ENCODE results near the gene TMEM82. TPM values are rescaled to one million over a fixed set of nuclear protein-coding genes. Genes with fewer than 3 reads are reported as not detected.

Gene TMEM82
- total and polyA plus RNA-seq, 2 experiments from 2014 or later: 0.42 TPM; not detected in 1

DNA sequence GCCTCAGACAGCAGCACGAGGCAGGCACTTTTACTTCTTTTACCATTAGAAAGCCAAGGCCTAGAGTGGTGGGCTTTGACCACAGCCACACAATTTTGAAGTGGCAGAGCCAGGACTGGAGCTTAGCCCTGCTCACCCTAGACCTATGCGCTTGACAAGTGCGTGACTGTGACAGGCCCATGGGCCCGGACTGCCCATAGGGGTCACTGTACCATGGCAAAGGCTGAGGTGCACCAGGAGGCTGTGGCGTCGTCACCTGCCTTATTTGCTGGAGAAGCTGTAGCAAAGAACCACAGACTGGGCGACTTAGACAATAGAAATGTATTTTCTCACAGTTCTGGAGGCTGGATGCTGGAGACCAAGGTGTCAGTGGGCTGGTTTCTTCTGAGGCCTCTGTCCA is 2.6 kb upstream of the TMEM82 start:
- no peak overlapping the region for H3K4me2 ChIP-seq
- H3K9me2 ChIP-seq (ENCODE audit: insufficient read depth): no peaks in the 10 kb centered on the region
- no peaks in the 10 kb centered on the region for H3K79me2 ChIP-seq (replicated peaks; ENCODE audit: insufficient read depth)
- ATAC-seq: peak; percentile 8; the same call in 2 of the 3 replicates
- H3K4me3 ChIP-seq: no peak overlapping the region
- H3K9me3 Mint-ChIP-seq: no peaks in the 10 kb centered on the region
- H3K4me1 ChIP-seq (ENCODE audit: insufficient read depth): 0 out of 2 replicates have a peak, but pooled peaks cover 9% of the 10 kb centered on the region
- H3K27me3 ChIP-seq (ENCODE audit: insufficient read depth): no peaks in the 10 kb centered on the region
- no peak overlapping the region for H3K27ac Mint-ChIP-seq
- H3K36me3 Mint-ChIP-seq (ENCODE audit: low read depth): no peaks in the 10 kb centered on the region
- TF ChIP-seq, protein P1, sequence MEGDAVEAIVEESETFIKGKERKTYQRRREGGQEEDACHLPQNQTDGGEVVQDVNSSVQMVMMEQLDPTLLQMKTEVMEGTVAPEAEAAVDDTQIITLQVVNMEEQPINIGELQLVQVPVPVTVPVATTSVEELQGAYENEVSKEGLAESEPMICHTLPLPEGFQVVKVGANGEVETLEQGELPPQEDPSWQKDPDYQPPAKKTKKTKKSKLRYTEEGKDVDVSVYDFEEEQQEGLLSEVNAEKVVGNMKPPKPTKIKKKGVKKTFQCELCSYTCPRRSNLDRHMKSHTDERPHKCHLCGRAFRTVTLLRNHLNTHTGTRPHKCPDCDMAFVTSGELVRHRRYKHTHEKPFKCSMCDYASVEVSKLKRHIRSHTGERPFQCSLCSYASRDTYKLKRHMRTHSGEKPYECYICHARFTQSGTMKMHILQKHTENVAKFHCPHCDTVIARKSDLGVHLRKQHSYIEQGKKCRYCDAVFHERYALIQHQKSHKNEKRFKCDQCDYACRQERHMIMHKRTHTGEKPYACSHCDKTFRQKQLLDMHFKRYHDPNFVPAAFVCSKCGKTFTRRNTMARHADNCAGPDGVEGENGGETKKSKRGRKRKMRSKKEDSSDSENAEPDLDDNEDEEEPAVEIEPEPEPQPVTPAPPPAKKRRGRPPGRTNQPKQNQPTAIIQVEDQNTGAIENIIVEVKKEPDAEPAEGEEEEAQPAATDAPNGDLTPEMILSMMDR (conservative IDR thresholded peaks at IDR 0.05; ENCODE audit: low read depth in 2 of 2): peak; percentile 53 to 65
- TF ChIP-seq, protein P2, sequence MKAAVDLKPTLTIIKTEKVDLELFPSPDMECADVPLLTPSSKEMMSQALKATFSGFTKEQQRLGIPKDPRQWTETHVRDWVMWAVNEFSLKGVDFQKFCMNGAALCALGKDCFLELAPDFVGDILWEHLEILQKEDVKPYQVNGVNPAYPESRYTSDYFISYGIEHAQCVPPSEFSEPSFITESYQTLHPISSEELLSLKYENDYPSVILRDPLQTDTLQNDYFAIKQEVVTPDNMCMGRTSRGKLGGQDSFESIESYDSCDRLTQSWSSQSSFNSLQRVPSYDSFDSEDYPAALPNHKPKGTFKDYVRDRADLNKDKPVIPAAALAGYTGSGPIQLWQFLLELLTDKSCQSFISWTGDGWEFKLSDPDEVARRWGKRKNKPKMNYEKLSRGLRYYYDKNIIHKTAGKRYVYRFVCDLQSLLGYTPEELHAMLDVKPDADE (IDR thresholded peaks at IDR 0.05): no peak
- TF ChIP-seq, protein P3, sequence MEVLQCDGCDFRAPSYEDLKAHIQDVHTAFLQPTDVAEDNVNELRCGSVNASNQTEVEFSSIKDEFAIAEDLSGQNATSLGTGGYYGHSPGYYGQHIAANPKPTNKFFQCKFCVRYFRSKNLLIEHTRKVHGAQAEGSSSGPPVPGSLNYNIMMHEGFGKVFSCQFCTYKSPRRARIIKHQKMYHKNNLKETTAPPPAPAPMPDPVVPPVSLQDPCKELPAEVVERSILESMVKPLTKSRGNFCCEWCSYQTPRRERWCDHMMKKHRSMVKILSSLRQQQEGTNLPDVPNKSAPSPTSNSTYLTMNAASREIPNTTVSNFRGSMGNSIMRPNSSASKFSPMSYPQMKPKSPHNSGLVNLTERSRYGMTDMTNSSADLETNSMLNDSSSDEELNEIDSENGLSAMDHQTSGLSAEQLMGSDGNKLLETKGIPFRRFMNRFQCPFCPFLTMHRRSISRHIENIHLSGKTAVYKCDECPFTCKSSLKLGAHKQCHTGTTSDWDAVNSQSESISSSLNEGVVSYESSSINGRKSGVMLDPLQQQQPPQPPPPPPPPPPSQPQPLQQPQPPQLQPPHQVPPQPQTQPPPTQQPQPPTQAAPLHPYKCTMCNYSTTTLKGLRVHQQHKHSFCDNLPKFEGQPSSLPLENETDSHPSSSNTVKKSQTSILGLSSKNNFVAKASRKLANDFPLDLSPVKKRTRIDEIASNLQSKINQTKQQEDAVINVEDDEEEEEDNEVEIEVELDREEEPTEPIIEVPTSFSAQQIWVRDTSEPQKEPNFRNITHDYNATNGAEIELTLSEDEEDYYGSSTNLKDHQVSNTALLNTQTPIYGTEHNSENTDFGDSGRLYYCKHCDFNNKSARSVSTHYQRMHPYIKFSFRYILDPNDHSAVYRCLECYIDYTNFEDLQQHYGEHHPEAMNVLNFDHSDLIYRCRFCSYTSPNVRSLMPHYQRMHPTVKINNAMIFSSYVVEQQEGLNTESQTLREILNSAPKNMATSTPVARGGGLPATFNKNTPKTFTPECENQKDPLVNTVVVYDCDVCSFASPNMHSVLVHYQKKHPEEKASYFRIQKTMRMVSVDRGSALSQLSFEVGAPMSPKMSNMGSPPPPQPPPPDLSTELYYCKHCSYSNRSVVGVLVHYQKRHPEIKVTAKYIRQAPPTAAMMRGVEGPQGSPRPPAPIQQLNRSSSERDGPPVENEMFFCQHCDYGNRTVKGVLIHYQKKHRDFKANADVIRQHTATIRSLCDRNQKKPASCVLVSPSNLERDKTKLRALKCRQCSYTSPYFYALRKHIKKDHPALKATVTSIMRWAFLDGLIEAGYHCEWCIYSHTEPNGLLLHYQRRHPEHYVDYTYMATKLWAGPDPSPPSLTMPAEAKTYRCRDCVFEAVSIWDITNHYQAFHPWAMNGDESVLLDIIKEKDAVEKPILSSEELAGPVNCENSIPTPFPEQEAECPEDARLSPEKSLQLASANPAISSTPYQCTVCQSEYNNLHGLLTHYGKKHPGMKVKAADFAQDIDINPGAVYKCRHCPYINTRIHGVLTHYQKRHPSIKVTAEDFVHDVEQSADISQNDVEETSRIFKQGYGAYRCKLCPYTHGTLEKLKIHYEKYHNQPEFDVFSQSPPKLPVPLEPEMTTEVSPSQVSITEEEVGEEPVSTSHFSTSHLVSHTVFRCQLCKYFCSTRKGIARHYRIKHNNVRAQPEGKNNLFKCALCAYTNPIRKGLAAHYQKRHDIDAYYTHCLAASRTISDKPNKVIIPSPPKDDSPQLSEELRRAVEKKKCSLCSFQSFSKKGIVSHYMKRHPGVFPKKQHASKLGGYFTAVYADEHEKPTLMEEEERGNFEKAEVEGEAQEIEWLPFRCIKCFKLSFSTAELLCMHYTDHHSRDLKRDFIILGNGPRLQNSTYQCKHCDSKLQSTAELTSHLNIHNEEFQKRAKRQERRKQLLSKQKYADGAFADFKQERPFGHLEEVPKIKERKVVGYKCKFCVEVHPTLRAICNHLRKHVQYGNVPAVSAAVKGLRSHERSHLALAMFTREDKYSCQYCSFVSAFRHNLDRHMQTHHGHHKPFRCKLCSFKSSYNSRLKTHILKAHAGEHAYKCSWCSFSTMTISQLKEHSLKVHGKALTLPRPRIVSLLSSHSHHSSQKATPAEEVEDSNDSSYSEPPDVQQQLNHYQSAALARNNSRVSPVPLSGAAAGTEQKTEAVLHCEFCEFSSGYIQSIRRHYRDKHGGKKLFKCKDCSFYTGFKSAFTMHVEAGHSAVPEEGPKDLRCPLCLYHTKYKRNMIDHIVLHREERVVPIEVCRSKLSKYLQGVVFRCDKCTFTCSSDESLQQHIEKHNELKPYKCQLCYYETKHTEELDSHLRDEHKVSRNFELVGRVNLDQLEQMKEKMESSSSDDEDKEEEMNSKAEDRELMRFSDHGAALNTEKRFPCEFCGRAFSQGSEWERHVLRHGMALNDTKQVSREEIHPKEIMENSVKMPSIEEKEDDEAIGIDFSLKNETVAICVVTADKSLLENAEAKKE (CRISPR knock-in tag; IDR thresholded peaks at IDR 0.05): no peak
- no peaks in the 10 kb centered on the region for H3K36me3 ChIP-seq (ENCODE audit: insufficient read depth)
- H3K27ac ChIP-seq (ENCODE audit: low read depth): no peak overlapping the region
- H3F3A ChIP-seq (replicated peaks; ENCODE audit: low read depth): 0 out of 2 replicates have a peak, but pooled peaks cover 5% of the 10 kb centered on the region
- H3K27me3 Mint-ChIP-seq (ENCODE audit: insufficient read depth, low read depth, poor library complexity): peaks cover 7% of the 10 kb centered on the region
- DNase-seq (ENCODE audit: low spot score): peak; percentile 50
- H2AFZ ChIP-seq: no peak overlapping the region
- peaks cover 13% of the 10 kb centered on the region for H3K4me1 Mint-ChIP-seq
- no peaks in the 10 kb centered on the region for H4K20me1 ChIP-seq (replicated peaks; ENCODE audit: insufficient read depth)
- no peak overlapping the region; the same call in 2 of the 3 replicates for H3K4me3 Mint-ChIP-seq

Data from GM23338 (cell line).